GM18909 (cell line): Measurements from ENCODE around the gene ARAP2.

ENCODE experiments used
- ATAC-seq: cut with Tn5 transposase; IDR thresholded peaks from one replicate; pipeline ENCODE4 v1.9.1; 2021; ENCODE audit warnings: mild to moderate bottlenecking; ENCODE audit not compliant: unreplicated experiment, poor library complexity

Gene ARAP2

GRCh38 chr4:36224972-36225903, 19.1 kb downstream of the ARAP2 start:
- no peak for ATAC-seq

DNA sequence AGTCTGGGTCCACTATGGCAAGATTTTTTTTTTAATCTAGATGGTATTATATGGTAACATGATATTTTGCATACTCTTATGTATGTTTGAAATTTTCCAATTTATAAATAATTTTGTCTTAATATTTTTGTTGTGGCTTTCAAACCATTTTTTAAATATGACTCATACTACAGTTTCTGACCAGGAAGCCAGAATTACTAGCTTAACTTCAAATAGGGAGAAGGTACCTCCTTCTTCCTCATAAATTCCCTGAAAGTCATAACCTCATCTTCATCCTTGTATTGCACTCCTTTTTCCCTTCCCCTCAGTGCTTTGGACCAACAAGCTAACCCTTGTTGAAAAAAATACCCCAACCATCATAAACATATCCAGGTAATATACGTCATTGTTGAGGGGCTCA, 21.6 kb downstream of the ARAP2 start:
- no peak for ATAC-seq

- no peak for ATAC-seq
These were observed 23.5 kb downstream of the ARAP2 start for GRCh38 chr4:36220776-36221175.

- peak; percentile 63 for ATAC-seq
These were observed 26.2 kb downstream of the ARAP2 start for GRCh38 chr4:36218121-36218520.

DNA sequence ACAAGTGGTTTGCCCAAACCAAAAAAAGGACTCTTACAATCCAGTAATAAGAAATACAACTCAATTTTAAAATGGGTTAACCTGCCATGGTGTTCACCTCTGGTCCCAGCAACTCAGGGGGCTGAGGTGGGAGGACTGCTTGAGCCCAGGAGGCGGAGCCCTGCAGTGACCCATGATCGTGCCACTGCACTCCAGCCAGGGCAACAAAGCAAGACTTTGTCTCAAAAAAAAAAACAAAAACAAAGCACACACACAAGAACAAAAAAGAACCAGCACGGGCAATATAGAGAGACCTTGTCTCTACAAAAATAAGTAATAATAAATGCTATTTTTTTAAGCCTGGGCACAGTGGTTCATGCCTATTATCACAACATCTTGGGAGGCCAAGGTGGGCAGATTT, 28.7 kb downstream of the ARAP2 start:
- ATAC-seq: no peak

- ATAC-seq: no peak
These were observed 29.4 kb downstream of the ARAP2 start for GRCh38 chr4:36214735-36215485.

DNA sequence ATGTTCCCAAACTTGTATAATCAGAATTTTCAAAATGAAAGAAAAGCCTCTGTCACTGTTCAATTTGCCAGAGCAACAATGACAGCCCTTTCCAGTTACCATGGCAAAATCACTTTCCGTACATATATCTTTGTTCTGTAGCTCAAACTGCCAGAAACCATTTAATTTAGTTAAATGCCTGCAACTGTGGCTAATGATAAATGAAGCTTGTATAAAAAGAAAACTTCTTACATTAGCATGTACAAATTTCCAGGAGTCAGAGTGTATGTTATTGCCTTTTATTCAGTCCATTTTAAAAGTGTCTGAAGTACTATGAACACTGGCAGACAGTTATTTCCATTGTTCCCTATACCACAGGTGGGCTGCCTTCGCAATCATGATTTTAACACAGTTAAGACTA, 30.3 kb downstream of the ARAP2 start:
- no peak for ATAC-seq

GRCh38 chr4:36211084-36211483, 33.2 kb downstream of the ARAP2 start:
- no peak for ATAC-seq

DNA sequence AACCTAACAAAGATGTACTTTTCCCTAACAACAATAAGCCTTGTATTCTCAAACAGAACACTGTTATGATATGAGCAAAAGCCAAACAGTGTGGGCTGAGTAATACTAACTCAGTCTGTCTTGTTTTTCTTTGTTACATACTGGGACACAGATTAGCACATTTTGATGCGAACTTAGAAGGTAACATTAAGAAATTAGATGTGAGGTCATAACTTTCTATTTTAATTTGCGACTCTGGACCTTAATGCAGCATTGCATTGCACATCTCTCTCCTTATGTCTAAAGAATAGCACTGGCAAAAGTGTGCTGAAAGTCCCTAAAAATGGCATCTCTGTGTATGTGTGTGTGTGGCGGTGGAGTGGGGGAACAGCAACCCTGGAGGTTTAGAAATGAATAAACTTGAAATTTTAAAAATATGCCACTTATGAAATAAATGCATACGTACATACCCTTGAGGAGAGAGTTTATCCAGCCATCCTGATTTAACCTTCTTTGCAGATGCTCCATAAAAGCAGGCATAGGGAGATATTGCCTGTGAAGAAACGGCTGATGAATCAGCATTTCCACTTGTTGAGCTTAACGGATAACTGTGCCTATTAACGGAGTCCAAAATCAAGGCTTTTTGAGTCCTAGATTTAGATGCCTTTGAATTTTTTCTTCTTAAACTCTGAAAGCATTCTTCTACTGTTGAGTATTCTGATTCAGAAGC, 34.2 kb downstream of the ARAP2 start:
- peak; percentile 38 for ATAC-seq

DNA sequence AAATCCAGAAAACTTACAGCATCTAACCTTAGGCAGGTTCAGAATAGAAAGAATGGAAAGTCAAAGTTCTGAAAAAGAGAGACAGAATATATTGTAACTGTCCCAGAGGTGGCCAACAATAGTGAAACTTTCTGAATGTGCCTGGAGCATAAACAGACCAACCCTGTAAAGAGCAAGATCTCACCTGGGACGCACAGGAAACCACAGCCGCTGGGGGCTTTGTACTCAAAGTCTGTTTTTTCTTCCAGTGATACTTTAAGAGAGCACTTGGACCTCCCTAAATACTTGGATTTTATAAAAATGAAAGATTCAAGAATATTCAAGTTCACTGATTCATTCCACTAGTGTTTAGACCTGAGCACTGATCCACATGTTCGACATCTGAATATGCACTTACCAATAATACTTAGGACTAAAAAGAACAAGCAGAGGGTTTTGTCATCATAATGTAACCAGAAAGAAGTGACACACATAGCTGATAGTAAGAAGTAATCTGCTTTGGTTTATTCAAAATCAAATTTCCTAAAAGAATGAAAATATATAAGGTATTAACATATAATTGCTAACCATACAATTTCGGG, 35.3 kb downstream of the ARAP2 start:
- ATAC-seq: peak; percentile 97

- ATAC-seq: no peak
These were observed 36.3 kb downstream of the ARAP2 start for GRCh38 chr4:36207831-36208520.

- no peak for ATAC-seq
These were observed 36.9 kb downstream of the ARAP2 start for GRCh38 chr4:36207367-36207766.

DNA sequence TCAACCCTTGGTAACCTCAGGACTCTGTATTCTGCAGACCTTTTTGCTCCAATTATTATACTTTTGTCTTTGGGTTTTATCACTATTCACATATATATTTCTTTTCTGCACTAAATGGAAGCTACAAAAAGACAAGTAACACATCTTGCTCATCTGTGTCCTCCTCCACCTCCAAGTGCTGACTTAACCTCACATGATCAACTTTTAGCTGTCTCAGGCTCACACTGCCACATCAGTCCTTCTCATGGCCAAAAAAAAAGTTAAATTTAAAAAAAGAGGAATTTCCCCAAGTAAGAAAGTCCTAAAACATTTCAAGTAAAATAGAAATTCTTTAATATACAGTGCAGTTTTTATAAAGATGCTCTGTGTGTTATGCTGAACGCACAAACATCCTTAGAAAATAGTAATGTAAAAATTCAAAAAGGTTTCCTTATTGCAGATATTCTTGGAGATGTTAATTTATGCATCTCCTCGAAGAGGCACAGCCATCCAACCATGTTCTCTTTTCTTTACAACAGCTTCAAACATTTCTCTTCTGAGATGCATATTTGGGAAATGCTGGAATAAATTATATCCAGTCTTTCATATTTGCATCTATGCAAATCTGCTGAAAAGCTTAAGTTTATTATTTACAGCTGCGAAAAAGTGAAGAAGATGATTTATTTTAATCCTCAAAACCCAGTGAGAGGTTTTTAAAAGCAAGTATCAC, 37.6 kb downstream of the ARAP2 start:
- ATAC-seq: no peak

DNA sequence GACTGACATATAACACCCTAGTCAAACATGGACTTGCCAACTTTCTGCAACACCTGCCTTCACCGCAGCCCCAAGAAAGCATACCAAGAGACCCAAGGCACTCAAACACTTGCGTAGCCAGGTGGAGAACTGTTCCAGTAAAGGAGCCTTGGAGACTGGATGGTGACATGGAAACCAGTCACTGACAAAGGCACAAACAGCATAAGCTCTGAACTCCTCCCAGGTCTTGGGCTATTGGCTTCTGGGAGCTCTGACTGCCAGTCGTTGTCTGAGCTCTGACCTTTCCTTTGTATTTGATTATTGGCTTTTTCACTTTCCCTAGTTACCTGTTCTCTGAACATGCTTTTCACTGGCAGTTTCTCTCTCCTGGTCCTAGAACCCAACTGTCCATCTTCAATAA, 38.3 kb downstream of the ARAP2 start:
- ATAC-seq: no peak

DNA sequence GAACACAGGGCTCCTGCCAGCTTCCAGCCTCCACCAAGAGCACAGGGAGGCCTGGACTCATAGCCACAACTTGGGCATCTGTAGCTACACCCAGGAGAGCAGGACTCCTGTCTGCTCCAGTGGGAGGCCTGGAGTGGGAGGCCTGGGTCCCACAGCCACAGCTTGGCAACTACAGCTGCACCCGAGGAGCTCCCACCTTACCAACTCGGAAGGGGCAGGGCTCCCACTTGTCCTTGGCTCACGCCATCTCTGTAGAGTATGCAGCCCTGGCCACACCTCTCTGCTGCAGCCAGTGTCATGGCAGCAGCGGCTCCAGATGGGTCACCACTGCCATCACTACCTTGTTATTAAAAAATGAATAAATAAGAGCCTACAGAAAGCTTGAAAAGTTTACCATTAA, 45.5 kb downstream of the ARAP2 start:
- ATAC-seq: no peak

GRCh38 chr4:36198068-36198808, 46.1 kb downstream of the ARAP2 start:
- ATAC-seq: no peak

GRCh38 chr4:36197501-36197900, 46.8 kb downstream of the ARAP2 start:
- no peak for ATAC-seq

DNA sequence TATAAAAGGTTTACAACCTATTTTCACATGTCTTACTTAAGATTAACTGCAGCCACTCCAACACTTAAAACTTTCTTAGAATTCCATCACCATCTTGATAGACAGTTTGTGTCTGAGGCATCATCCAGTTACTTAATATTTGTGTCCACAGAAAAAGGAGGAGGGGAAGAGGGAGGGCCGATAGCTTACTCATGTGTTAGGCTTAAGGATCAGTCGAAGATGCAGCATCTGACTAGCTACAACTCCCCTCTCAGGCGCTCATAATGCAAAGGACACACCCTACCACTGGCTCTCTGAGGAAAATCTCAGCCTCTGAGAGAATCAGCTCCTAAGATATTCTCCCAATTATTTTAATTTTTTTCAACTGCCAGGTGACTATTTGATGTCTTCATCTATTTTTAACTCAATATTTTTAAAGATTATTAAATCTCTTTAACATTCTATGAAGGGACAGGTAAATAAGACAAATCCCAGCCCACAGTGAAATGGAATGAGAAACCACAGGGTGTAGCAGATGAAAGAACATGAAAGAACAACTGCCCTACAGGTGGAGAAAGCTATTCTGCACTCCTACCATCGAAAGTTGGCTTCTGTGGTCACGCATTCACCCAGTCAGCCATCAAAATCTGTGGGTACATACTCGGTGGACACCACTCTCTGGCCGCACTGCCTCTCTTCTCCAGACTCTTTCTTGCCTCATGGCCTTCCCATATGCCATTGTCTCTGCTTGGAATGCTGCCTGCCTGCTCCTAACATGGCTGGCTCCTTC, 48.0 kb downstream of the ARAP2 start:
- ATAC-seq: no peak
